Gastroesophageal sphincter (tissue), 4 donors: Measurements from ENCODE around the gene BRD1. TPM values are rescaled to one million over a fixed set of nuclear protein-coding genes. Genes with fewer than 3 reads are reported as not detected.

ENCODE experiments used
- ATAC-seq: fragments of 150-250 bp; one replicate; pipeline ENCODE4 v1.9.1; 2016; ENCODE audit warnings: mild to moderate bottlenecking, moderate library complexity
- H3K27ac ChIP-seq, 4 donors: fragments of 200-600 bp; sonication (generic) in 3 of 4; 1 replicate in 3 of 4; 2 replicates in 1 of 4; pipeline ENCODE4 v1.5.1; 2016 to 2019
- H3K27me3 ChIP-seq: fragments of 200-600 bp; sonication (generic); one replicate; pipeline ENCODE4 v1.5.1; 2019
- H3K36me3 ChIP-seq, 2 donors: fragments of 200-600 bp; sonication (generic); one replicate each; pipeline ENCODE4 v1.5.1; 2019; ENCODE audit warnings: control low read depth in 1 of 2
- H3K4me1 ChIP-seq, 3 donors: fragments of 200-600 bp; sonication (generic); 1 replicate in 2 of 3; 2 replicates in 1 of 3; pipeline ENCODE4 v1.5.1; 2016 to 2019; ENCODE audit warnings: control low read depth in 2 of 3
- H3K4me3 ChIP-seq, 2 donors: fragments of 200-600 bp; sonication (generic); one replicate each; pipeline ENCODE4 v1.5.1; 2019; ENCODE audit warnings: mild to moderate bottlenecking in 1 of 2, moderate library complexity in 1 of 2
- H3K9me3 ChIP-seq, 3 donors: fragments of 200-600 bp; sonication (generic); one replicate each; pipeline ENCODE4 v1.5.1; 2017 to 2019; ENCODE audit warnings: control low read depth in 2 of 3
- CTCF ChIP-seq, 4 experiments: fragments of 200-600 bp in 2 of 4; fragments of 450-650 bp in 2 of 4; sonication (generic) in 1 of 4; IDR thresholded peaks; one replicate each; pipeline ENCODE4 v1.5.1; 2017 to 2019; ENCODE audit warnings: antibody characterized with exemption in 4 of 4, mild to moderate bottlenecking in 2 of 4, moderate library complexity in 2 of 4
- EP300 ChIP-seq: sonication (generic); formaldehyde crosslinking; IDR thresholded peaks from one replicate; pipeline ENCODE4 v1.6.1; 2017; ENCODE audit warnings: antibody characterized with exemption, mild to moderate bottlenecking
- POLR2A ChIP-seq, 2 donors: fragments of 450-650 bp; IDR thresholded peaks; one replicate each; pipeline ENCODE4 v1.6.1; 2017; ENCODE audit warnings: antibody characterized with exemption in 2 of 2, mild to moderate bottlenecking in 2 of 2, moderate library complexity in 1 of 2
- POLR2AphosphoS5 ChIP-seq: sonication (generic); formaldehyde crosslinking; IDR thresholded peaks from one replicate; pipeline ENCODE4 v1.6.1; 2017; ENCODE audit warnings: antibody characterized with exemption
- whole genome bisulfite sequencing, 2 donors: methylation state at CpG; one replicate each; pipeline ENCODE4 v1.1.5; 2018; ENCODE audit warnings: low coverage in 1 of 2; 5-methylcytosine and 5-hydroxymethylcytosine counted together
- total RNA-seq, 4 donors: library from RNA; depleted of rRNA; stranded (reverse); fragments of >200 nt; gene quantifications; one replicate each; pipeline ENCODE4 v1.1.0, GENCODE V29; 2016

The BRD1 gene
- total RNA-seq, 4 donors from 2014 or later: 36.0 to 66.0 (median 45.5) TPM

GRCh38 chr22:49817359-49817758 lies 10.3 kb downstream of the BRD1 start:
- Histone ChIP-seq H3K27ac (no peak overlapping the region), H3K36me3 (peaks cover 0 to 86% of the 10 kb centered on the region in 2 donors), H3K4me1 (peaks cover 0 to 94% (median 13%) of the 10 kb centered on the region in 3 donors), H3K27me3 (no peaks in the 10 kb centered on the region), H3K4me3 (no peak overlapping the region), H3K9me3 (no peaks in the 10 kb centered on the region)
- TF ChIP-seq CTCF (IDR thresholded peaks at IDR 0.05) (no peak), EP300 (no peak), POLR2AphosphoS5 (no peak), POLR2A (IDR thresholded peaks at IDR 0.05) (no peak)
- 80% methylated on average over 3 of the region's 3 CpGs; no CpG with 5 or more reads in 1 of the 2 donors for WGBS, 2 donors
- no peak for ATAC-seq

- TF ChIP-seq EP300 (no peak), POLR2A (IDR thresholded peaks at IDR 0.05) (no peak), CTCF (IDR thresholded peaks at IDR 0.05) (no peak), POLR2AphosphoS5 (no peak)
- Histone ChIP-seq H3K27me3 (no peaks in the 10 kb centered on the region), H3K27ac (no peak overlapping the region), H3K4me1 (peaks cover 0 to 91% (median 8%) of the 10 kb centered on the region in 3 donors), H3K4me3 (no peak overlapping the region), H3K9me3 (no peaks in the 10 kb centered on the region), H3K36me3 (peaks cover 0 to 71% of the 10 kb centered on the region in 2 donors)
- no peak for ATAC-seq
- WGBS, 2 donors: 73% methylated on average over 4 of the region's 15 CpGs; no CpG with 5 or more reads in 1 of the 2 donors
Measured at GRCh38 chr22:49815641-49816091, 12.0 kb downstream of the BRD1 start.

- no peaks in the 10 kb centered on the region for H3K27me3 ChIP-seq
- TF ChIP-seq CTCF (IDR thresholded peaks at IDR 0.05) (no peak), POLR2AphosphoS5 (no peak), EP300 (no peak), POLR2A (IDR thresholded peaks at IDR 0.05) (no peak)
- 40 to 67% methylated on average over 1 of the region's 8 CpGs for WGBS, 2 donors
- H3K4me1 ChIP-seq: peaks cover 0 to 91% (median 5%) of the 10 kb centered on the region in 3 donors
- no peak overlapping the region for H3K27ac ChIP-seq
- H3K9me3 ChIP-seq: no peaks in the 10 kb centered on the region
- no peak overlapping the region for H3K4me3 ChIP-seq
- ATAC-seq: no peak
- H3K36me3 ChIP-seq: peaks cover 0 to 63% of the 10 kb centered on the region in 2 donors
Measured at GRCh38 chr22:49814856-49815255, 12.8 kb downstream of the BRD1 start.

GRCh38 chr22:49814164-49814686 lies 13.4 kb downstream of the BRD1 start:
- Histone ChIP-seq H3K27ac (no peak overlapping the region), H3K4me3 (no peak overlapping the region), H3K4me1 (peaks cover 0 to 91% (median 5%) of the 10 kb centered on the region in 3 donors), H3K27me3 (no peaks in the 10 kb centered on the region), H3K9me3 (no peaks in the 10 kb centered on the region), H3K36me3 (peaks cover 0 to 57% of the 10 kb centered on the region in 2 donors)
- TF ChIP-seq POLR2AphosphoS5: no peak
- no peak for TF ChIP-seq EP300
- TF ChIP-seq CTCF (IDR thresholded peaks at IDR 0.05): no peak
- WGBS, 2 donors: 93% methylated on average over 3 of the region's 14 CpGs; no CpG with 5 or more reads in 1 of the 2 donors
- ATAC-seq: no peak

- H3K4me1 ChIP-seq: peaks cover 0 to 96% (median 5%) of the 10 kb centered on the region in 3 donors
- ATAC-seq: no peak
Measured at GRCh38 chr22:49812838-49813237, 14.8 kb downstream of the BRD1 start.

More at GRCh38 chr22:49812838-49813237, 14.8 kb downstream of the BRD1 start:
- H3K4me3 ChIP-seq: no peak overlapping the region
- WGBS, 2 donors: 92% methylated on average over 2 of the region's 11 CpGs; no CpG with 5 or more reads in 1 of the 2 donors
- H3K27ac ChIP-seq: no peak overlapping the region
- H3K27me3 ChIP-seq: no peaks in the 10 kb centered on the region
- peaks cover 0 to 43% of the 10 kb centered on the region in 2 donors for H3K36me3 ChIP-seq
- H3K9me3 ChIP-seq: no peaks in the 10 kb centered on the region
- TF ChIP-seq POLR2A (IDR thresholded peaks at IDR 0.05) (no peak), CTCF (IDR thresholded peaks at IDR 0.05) (no peak), POLR2AphosphoS5 (no peak), EP300 (no peak)
